ENCODE results near the gene GSTA1.

GSTA1 gene

GRCh38 chr6:52741872-52742271, 61.7 kb downstream of the GSTA1 start:
- no peak for TF ChIP-seq CTCF (IDR thresholded peaks at IDR 0.05)

Measured in LNCAP (cell line).